H1 (cell line): ENCODE data around the gene AIG1. TPM values are rescaled to one million over a fixed set of nuclear protein-coding genes. Genes with fewer than 3 reads are reported as not detected.

Experiments used
- CTCF ChIA-PET: fragments of 300-600 bp; sonication (Branson Sonifier 250); formaldehyde crosslinking; loops from one replicate; lab custom pipeline; 2021; ENCODE audit not compliant: partially characterized antibody; lab: Charles Lee
- POLR2A ChIA-PET: fragments of 300-600 bp; sonication (Branson Sonifier 250); formaldehyde crosslinking; loops from one replicate; lab custom pipeline; 2021; ENCODE audit warnings: inconsistent platforms; ENCODE audit not compliant: partially characterized antibody; lab: Charles Lee
- DNase-seq, 2 experiments: peaks; one replicate each; pipeline versions ENCODE4 v3.0.0 to v3.0.0-alpha.2; 2010 to 2022; ENCODE audit warnings: low spot score in 2 of 2, low read depth in 1 of 2, mixed read lengths in 1 of 2
- FAIRE-seq: peaks from 2 replicates; lab custom pipeline; 2011; peaks lifted over from hg19 to GRCh38; lab: Jason Lieb, UNC
- H2AFZ ChIP-seq: 2 replicates; pipeline ENCODE4 v1.8.1; 2012; ENCODE audit warnings: low read length, inconsistent platforms
- H2AK5ac ChIP-seq: 2 replicates; pipeline ENCODE4 v1.6.1; 2013; ENCODE audit warnings: low read depth, low read length
- H2BK120ac ChIP-seq: replicated peaks from 2 replicates; pipeline ENCODE3; 2013; ENCODE audit warnings: low read depth, low read length, inconsistent platforms
- H2BK12ac ChIP-seq: 2 replicates; pipeline ENCODE4 v1.6.1; 2013; ENCODE audit warnings: low read depth, low read length
- H2BK15ac ChIP-seq: 2 replicates; pipeline ENCODE4 v1.6.1; 2013; ENCODE audit warnings: low read length
- H2BK20ac ChIP-seq: 2 replicates; pipeline ENCODE4 v1.6.1; 2013; ENCODE audit warnings: low read length
- H2BK5ac ChIP-seq: 2 replicates; pipeline ENCODE4 v1.6.1; 2013; ENCODE audit warnings: low read depth, low read length
- H3K14ac ChIP-seq: 2 replicates; pipeline ENCODE4 v1.6.1; 2013; ENCODE audit warnings: inconsistent platforms; ENCODE audit not compliant: insufficient read length
- H3K18ac ChIP-seq: 2 replicates; pipeline ENCODE4 v1.6.1; 2013; ENCODE audit warnings: low read length; ENCODE audit errors: extremely low read depth
- H3K23ac ChIP-seq: 2 replicates; pipeline ENCODE4 v1.6.1; 2013; ENCODE audit warnings: inconsistent platforms; ENCODE audit not compliant: insufficient read length
- H3K23me2 ChIP-seq: 2 replicates; pipeline ENCODE4 v1.6.1; 2013; ENCODE audit warnings: low read depth, low read length
- H3K27ac ChIP-seq: 2 replicates; pipeline ENCODE4 v1.6.1; 2011; ENCODE audit warnings: low read depth, low read length, inconsistent platforms
- H3K27me3 ChIP-seq, 4 experiments: replicated peaks in 1 of 4; 1 replicate in 1 of 4; 2 replicates in 3 of 4; pipeline versions ENCODE4 v1.6.1 to v1.8.1; 2011 to 2013; ENCODE audit warnings: low read length in 3 of 4, mild to moderate bottlenecking in 3 of 4, inconsistent platforms in 2 of 4, mixed read lengths in 2 of 4, moderate library complexity in 1 of 4; ENCODE audit not compliant: control insufficient read depth in 3 of 4, insufficient read depth in 3 of 4; ENCODE audit errors: extremely low read depth in 1 of 4
- H3K36me3 ChIP-seq, 4 experiments: 2 replicates each; pipeline versions ENCODE4 v1.6.1 to v1.8.1; 2011 to 2013; ENCODE audit warnings: mild to moderate bottlenecking in 4 of 4, low read length in 3 of 4, moderate library complexity in 2 of 4, control low read depth in 1 of 4, inconsistent platforms in 1 of 4; ENCODE audit not compliant: insufficient read depth in 4 of 4, control insufficient read depth in 2 of 4
- H3K4ac ChIP-seq: replicated peaks from 2 replicates; pipeline ENCODE3; 2013; ENCODE audit warnings: low read length, low read depth, mixed read lengths, inconsistent platforms; ENCODE audit not compliant: insufficient read length
- H3K4me1 ChIP-seq, 4 experiments: replicated peaks in 1 of 4; 1 replicate in 1 of 4; 2 replicates in 3 of 4; pipeline versions ENCODE4 v1.6.1 to v1.8.1; 2011 to 2013; ENCODE audit warnings: low read length in 3 of 4, inconsistent platforms in 2 of 4, mixed read lengths in 1 of 4; ENCODE audit not compliant: insufficient read depth in 4 of 4, control insufficient read depth in 3 of 4
- H3K4me2 ChIP-seq, 2 experiments: 2 replicates each; pipeline versions ENCODE4 v1.6.1 to v1.8.1; 2011 to 2013; ENCODE audit warnings: low read depth in 2 of 2, low read length in 2 of 2, control low read depth in 1 of 2, inconsistent platforms in 1 of 2, mild to moderate bottlenecking in 1 of 2; ENCODE audit not compliant: insufficient read depth in 1 of 2
- H3K4me3 ChIP-seq, 4 experiments: fragments of 200-600, 300-600 bp in 1 of 4; sonication (generic), shearing (Covaris generic), sonication (Bioruptor Twin) in 1 of 4; 2 replicates each; pipeline versions ENCODE4 v1.5.1 to v1.8.1; 2011 to 2016; ENCODE audit warnings: low read length in 4 of 4, low read depth in 3 of 4, control low read depth in 2 of 4, inconsistent platforms in 2 of 4, mild to moderate bottlenecking in 2 of 4, mixed read lengths in 1 of 4, moderate library complexity in 1 of 4; ENCODE audit not compliant: insufficient read depth in 2 of 4; ENCODE audit errors: extremely low read depth in 1 of 4
- H3K56ac ChIP-seq: replicated peaks from 2 replicates; pipeline ENCODE3; 2013; ENCODE audit warnings: low read depth, mild to moderate bottlenecking, mixed read lengths, low read length, inconsistent platforms; ENCODE audit not compliant: insufficient read length
- H3K79me1 ChIP-seq: 2 replicates; pipeline ENCODE4 v1.6.1; 2013; ENCODE audit warnings: low read depth, low read length, control low read depth
- H3K79me2 ChIP-seq, 2 experiments: 2 replicates each; pipeline versions ENCODE4 v1.6.1 to v1.8.1; 2012 to 2013; ENCODE audit warnings: low read length in 2 of 2, mild to moderate bottlenecking in 2 of 2, inconsistent platforms in 1 of 2; ENCODE audit not compliant: insufficient read depth in 2 of 2, control insufficient read depth in 1 of 2
- H3K9ac ChIP-seq, 4 experiments: replicated peaks in 1 of 4; 1 replicate in 1 of 4; 2 replicates in 3 of 4; pipeline versions ENCODE4 v1.6.1 to v1.8.1; 2011 to 2013; ENCODE audit warnings: low read depth in 3 of 4, low read length in 3 of 4, control low read depth in 2 of 4, mild to moderate bottlenecking in 2 of 4, moderate library complexity in 2 of 4, inconsistent platforms in 1 of 4; ENCODE audit errors: extremely low read depth in 1 of 4
- H3K9me3 ChIP-seq, 2 experiments: 2 replicates each; pipeline versions ENCODE4 v1.6.1 to v1.8.1; 2012 to 2013; ENCODE audit warnings: mild to moderate bottlenecking in 2 of 2, moderate library complexity in 2 of 2, control low read depth in 1 of 2, inconsistent platforms in 1 of 2, low read depth in 1 of 2, low read length in 1 of 2, mixed read lengths in 1 of 2; ENCODE audit not compliant: insufficient read depth in 2 of 2
- H4K20me1 ChIP-seq, 2 experiments: replicated peaks in 1 of 2; 2 replicates each; pipeline versions ENCODE3 to v1.8.1; 2011 to 2013; ENCODE audit warnings: inconsistent platforms in 2 of 2, low read length in 2 of 2, mild to moderate bottlenecking in 1 of 2; ENCODE audit not compliant: insufficient read depth in 2 of 2, control insufficient read depth in 1 of 2
- H4K5ac ChIP-seq: 2 replicates; pipeline ENCODE4 v1.6.1; 2013; ENCODE audit warnings: low read length, low read depth, mixed read lengths, inconsistent platforms; ENCODE audit not compliant: insufficient read length
- H4K8ac ChIP-seq: 2 replicates; pipeline ENCODE4 v1.8.0; 2013; ENCODE audit warnings: mild to moderate bottlenecking, moderate library complexity, low read length, inconsistent platforms; ENCODE audit not compliant: insufficient read depth; ENCODE audit errors: extremely low read depth
- H4K91ac ChIP-seq: replicated peaks from 2 replicates; pipeline ENCODE3; 2013; ENCODE audit warnings: low read length, mixed read lengths, inconsistent platforms; ENCODE audit not compliant: insufficient read length
- HDAC6 ChIP-seq: IDR thresholded peaks from one replicate; pipeline ENCODE4 v1.7.1; 2012; ENCODE audit warnings: low read depth, mild to moderate bottlenecking, inconsistent platforms, low read length, moderate library complexity
- NRF1 ChIP-seq: IDR thresholded peaks from 2 replicates; pipeline ENCODE4 v1.6.1; 2011; ENCODE audit warnings: mild to moderate bottlenecking, low read depth, low read length, improper control_type of control experiment
- RBBP5 ChIP-seq: IDR thresholded peaks from 2 replicates; pipeline ENCODE4 v1.7.1; 2012; ENCODE audit warnings: low read depth, mild to moderate bottlenecking, inconsistent platforms, low read length, moderate library complexity, borderline replicate concordance
- RNF2 ChIP-seq: fragments of 200-900, 300-1000 bp; sonication (generic); IDR thresholded peaks from 2 replicates; pipeline ENCODE4 v1.7.1; 2016; ENCODE audit warnings: borderline replicate concordance, low read depth, mild to moderate bottlenecking, antibody characterized with exemption, low read length; ENCODE audit not compliant: poor library complexity, severe bottlenecking; ENCODE audit errors: missing control alignments
- SIRT6 ChIP-seq: IDR thresholded peaks from one replicate; pipeline ENCODE4 v1.7.1; 2012; ENCODE audit warnings: low read length, inconsistent platforms
- SP4 ChIP-seq: IDR thresholded peaks from 2 replicates; pipeline ENCODE4 v1.6.1; 2012; ENCODE audit warnings: low read length, inconsistent platforms
- TCF12 ChIP-seq: IDR thresholded peaks from 2 replicates; pipeline ENCODE4 v1.6.1; 2011; ENCODE audit warnings: low read depth, mild to moderate bottlenecking, low read length
- TEAD4 ChIP-seq: IDR thresholded peaks from 2 replicates; pipeline ENCODE4 v1.6.1; 2012; ENCODE audit warnings: low read depth, low read length, inconsistent platforms, mixed read lengths
- WGBS, 2 experiments: shearing (Covaris generic) in 1 of 2; methylation state at CpG; one replicate each; pipeline versions ENCODE4 v1.1.6 to v1.1.7; 2013 to 2015; ENCODE audit warnings: low lambda C conversion rate in 2 of 2, mixed read lengths in 2 of 2, inconsistent platforms in 1 of 2, low coverage in 1 of 2, missing lambda C conversion rate in 1 of 2; ENCODE audit not compliant: insufficient replicate concordance in 2 of 2, insufficient coverage in 1 of 2, insufficient read length in 1 of 2; ENCODE audit errors: extremely low coverage in 1 of 2, missing lambda C conversion rate in 1 of 2; 5-methylcytosine and 5-hydroxymethylcytosine counted together
- polyA plus RNA-seq, 7 experiments: library from polyadenylated mRNA; depleted of rRNA in 3 of 7; stranded (reverse) in 5 of 7; unstranded in 2 of 7; fragments of >200 nt in 5 of 7; fragments of 200-250 nt in 2 of 7; gene quantifications; 1 replicate in 5 of 7; 2 replicates in 1 of 7; 4 replicates in 1 of 7; pipeline versions ENCODE4 v1.2.1 to v1.2.3, GENCODE V29; 2011 to 2013; ENCODE audit warnings: missing spikeins in 2 of 7, mixed read lengths in 2 of 7
- total RNA-seq: library from RNA; stranded (reverse); fragmentation: NEBNext Ultra II Directional; extraction: Animal tissue kit (Norgen Biotek cat#: 25700); gene quantifications from 2 replicates; pipeline ENCODE4 v1.2.1, GENCODE V29; 2021
- TF ChIP-seq, protein P1 (sequence below): IDR thresholded peaks from 2 replicates; pipeline ENCODE4 v1.6.1; 2012; ENCODE audit warnings: inconsistent platforms

The AIG1 gene
- total and polyA plus RNA-seq, 2 of the 8 experiments (the other 6 are each of a cell fraction or from before 2014, with no cell fraction given): 56.6 to 58.4 TPM

DNA sequence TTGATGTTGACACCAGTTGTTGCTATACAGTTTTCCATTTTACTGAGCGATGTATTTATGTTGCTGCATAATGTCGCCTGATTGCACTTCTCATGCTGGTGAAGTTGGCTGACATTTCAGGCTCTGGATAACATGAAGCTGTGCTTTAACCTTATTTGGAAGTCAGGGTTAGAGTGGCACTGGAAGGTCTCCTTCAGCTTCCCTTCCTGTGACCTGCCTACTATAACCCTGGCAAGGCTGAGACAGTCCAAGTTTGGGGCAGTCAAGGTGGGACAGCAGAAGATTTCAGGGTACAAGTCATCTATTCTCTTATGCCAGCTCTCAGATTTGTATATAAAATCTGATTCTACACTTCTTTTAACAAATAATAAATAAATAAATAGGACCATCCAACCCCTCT is 127.6 kb downstream of the AIG1 start:
- Histone ChIP-seq H3K79me1 (no peaks in the 10 kb centered on the region), H4K5ac (no peak overlapping the region), H3K56ac (no peak overlapping the region), H3K9me3 (no peaks in the 10 kb centered on the region), H3K23me2 (no peaks in the 10 kb centered on the region), H3K4me3 (no peak overlapping the region), H2AK5ac (no peak overlapping the region), H3K27ac (no peak overlapping the region), H3K9ac (no peak overlapping the region), H3K23ac (no peak overlapping the region), H4K91ac (no peak overlapping the region), H4K20me1 (no peaks in the 10 kb centered on the region), H2BK12ac (no peak overlapping the region), H3K36me3 (peaks cover 0 to 2% (median 0%) of the 10 kb centered on the region in 4 experiments; a peak in 3 of 8 replicates), H3K4me2 (no peak overlapping the region), H2BK120ac (no peak overlapping the region), H2AFZ (no peak overlapping the region), H3K18ac (no peak overlapping the region), H4K8ac (no peak overlapping the region), H3K27me3 (no peaks in the 10 kb centered on the region), H2BK20ac (no peak overlapping the region), H3K14ac (no peak overlapping the region), H2BK15ac (no peak overlapping the region), H3K4me1 (no peaks in the 10 kb centered on the region), H2BK5ac (no peak overlapping the region), H3K4ac (no peak overlapping the region), H3K79me2 (no peaks in the 10 kb centered on the region)
- FAIRE-seq (no peak), DNase-seq (no peak)
- TF ChIP-seq, protein P1, sequence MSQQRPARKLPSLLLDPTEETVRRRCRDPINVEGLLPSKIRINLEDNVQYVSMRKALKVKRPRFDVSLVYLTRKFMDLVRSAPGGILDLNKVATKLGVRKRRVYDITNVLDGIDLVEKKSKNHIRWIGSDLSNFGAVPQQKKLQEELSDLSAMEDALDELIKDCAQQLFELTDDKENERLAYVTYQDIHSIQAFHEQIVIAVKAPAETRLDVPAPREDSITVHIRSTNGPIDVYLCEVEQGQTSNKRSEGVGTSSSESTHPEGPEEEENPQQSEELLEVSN: no peak
- TF ChIP-seq RBBP5: no peak
- TF ChIP-seq TCF12: no peak
- TF ChIP-seq SIRT6: no peak
- no peak for TF ChIP-seq RNF2
- no peak for TF ChIP-seq NRF1
- no peak for TF ChIP-seq SP4
- TF ChIP-seq HDAC6: no peak
- no peak for TF ChIP-seq TEAD4
- ChIA-PET POLR2A (no interaction called here), CTCF (interaction anchor here (1.6 kb wide), 1 partner anchor 239 kb away, joined by 6 read pairs; no protein-coding TSS in a partner anchor)
- 69% methylated on average over 2 of the region's 2 CpGs; no CpG with 5 or more reads in 1 of the 2 experiments for WGBS, 2 experiments
